B cell (primary cell): ENCODE results near the gene PDCD2L. TPM values are rescaled to one million over a fixed set of nuclear protein-coding genes. Genes with fewer than 3 reads are reported as not detected.

Source experiments
- ATAC-seq: fragments of 200-7000 bp; cut with Tn5 transposase; one replicate; pipeline ENCODE4 v1.10.0; 2021; ENCODE audit warnings: low read depth, mild to moderate bottlenecking, moderate number of reproducible peaks, moderate library complexity
- CTCF ChIA-PET: fragments of 350-600 bp; sonication (Branson Sonifier 250); formaldehyde crosslinking; loops from one replicate; lab custom pipeline; 2021; ENCODE audit warnings: antibody characterized with exemption, inconsistent platforms; lab: Charles Lee
- POLR2A ChIA-PET: fragments of 350-600 bp; sonication (Branson Sonifier 250); formaldehyde crosslinking; loops from one replicate; lab custom pipeline; 2021; ENCODE audit warnings: antibody characterized with exemption; lab: Charles Lee
- DNase-seq: peaks from one replicate; pipeline ENCODE4 v3.0.0; 2013
- H2AFZ ChIP-seq: 2 replicates; pipeline ENCODE4 v1.6.1; 2012; ENCODE audit warnings: mild to moderate bottlenecking, low read depth, low read length; ENCODE audit not compliant: insufficient read depth, poor library complexity, severe bottlenecking
- H3K27ac ChIP-seq, 2 donors: 1 replicate in 1 of 2; 2 replicates in 1 of 2; pipeline ENCODE4 v1.5.1; 2012 to 2013; ENCODE audit warnings: low read length in 2 of 2, mild to moderate bottlenecking in 2 of 2, moderate library complexity in 1 of 2
- H3K27me3 ChIP-seq, 4 experiments: fragments of 200-600 bp in 1 of 4; sonication (generic) in 1 of 4; replicated peaks in 1 of 4; 1 replicate in 2 of 4; 2 replicates in 2 of 4; pipeline versions ENCODE4 v1.6.1 to v1.7.0; 2013 to 2016; ENCODE audit warnings: low read length in 3 of 4, mild to moderate bottlenecking in 2 of 4, mixed read lengths in 1 of 4, moderate library complexity in 1 of 4; ENCODE audit not compliant: insufficient read depth in 4 of 4, control insufficient read depth in 3 of 4; ENCODE audit errors: control extremely low read depth in 1 of 4
- H3K36me3 ChIP-seq, 2 experiments: replicated peaks in 1 of 2; 1 replicate in 1 of 2; 2 replicates in 1 of 2; pipeline versions ENCODE4 v1.6.1 to v1.7.1; 2013; ENCODE audit warnings: low read length in 1 of 2; ENCODE audit not compliant: insufficient read depth in 2 of 2, control insufficient read depth in 1 of 2; ENCODE audit errors: control extremely low read depth in 1 of 2, extremely low read depth in 1 of 2
- H3K4me1 ChIP-seq, 2 donors: fragments of 200-600 bp in 1 of 2; sonication (generic) in 1 of 2; 1 replicate in 1 of 2; 2 replicates in 1 of 2; pipeline versions ENCODE4 v1.5.1 to v1.6.1; 2013 to 2017; ENCODE audit warnings: low read length in 2 of 2; ENCODE audit not compliant: control insufficient read depth in 2 of 2, insufficient read depth in 2 of 2
- H3K4me2 ChIP-seq: replicated peaks from 2 replicates; pipeline ENCODE3; 2012; ENCODE audit warnings: mild to moderate bottlenecking, low read depth, low read length; ENCODE audit not compliant: poor library complexity, severe bottlenecking
- H3K4me3 ChIP-seq, 5 experiments: fragments of 200-600 bp in 1 of 5; sonication (generic) in 1 of 5; 1 replicate in 3 of 5; 2 replicates in 2 of 5; pipeline versions ENCODE4 v1.5.1 to v1.7.0; 2011 to 2016; ENCODE audit warnings: low read length in 4 of 5, mild to moderate bottlenecking in 4 of 5, low read depth in 2 of 5, control low read depth in 1 of 5, moderate library complexity in 1 of 5; ENCODE audit not compliant: insufficient read depth in 1 of 5; ENCODE audit errors: control extremely low read depth in 1 of 5, extremely low read depth in 1 of 5
- H3K79me2 ChIP-seq: fragments of 200-600 bp; sonication (generic); one replicate; pipeline ENCODE4 v1.6.0; 2016; ENCODE audit warnings: low read length; ENCODE audit not compliant: control insufficient read depth, insufficient read depth
- H3K9ac ChIP-seq: fragments of 200-600 bp; sonication (generic); 2 replicates; pipeline ENCODE4 v1.6.1; 2017; ENCODE audit warnings: mild to moderate bottlenecking, low read length, moderate library complexity
- H3K9me3 ChIP-seq, 3 donors: one replicate each; pipeline versions ENCODE4 v1.6.1 to v1.7.1; 2013; ENCODE audit warnings: low read length in 2 of 3; ENCODE audit not compliant: control insufficient read depth in 2 of 3, insufficient read depth in 1 of 3; ENCODE audit errors: control extremely low read depth in 1 of 3
- H4K20me1 ChIP-seq: 2 replicates; pipeline ENCODE4 v1.6.0; 2012; ENCODE audit warnings: mild to moderate bottlenecking, low read length; ENCODE audit not compliant: insufficient read depth, control insufficient read depth, poor library complexity, severe bottlenecking
- H3K27ac Mint-ChIP-seq: one replicate; pipeline ENCODE4 v1.8.0; 2021; ENCODE audit warnings: mixed read lengths
- H3K27me3 Mint-ChIP-seq: one replicate; pipeline ENCODE4 v1.8.0; 2021; ENCODE audit warnings: mixed read lengths
- H3K4me1 Mint-ChIP-seq: one replicate; pipeline ENCODE4 v1.8.0; 2021; ENCODE audit warnings: mixed read lengths
- H3K4me3 Mint-ChIP-seq: one replicate; pipeline ENCODE4 v1.8.0; 2021; ENCODE audit warnings: mixed read lengths
- H3K9me3 Mint-ChIP-seq: one replicate; pipeline ENCODE4 v1.8.0; 2022; ENCODE audit warnings: mixed read lengths; ENCODE audit not compliant: insufficient read depth
- CTCF ChIP-seq: fragments of 200-600 bp; IDR thresholded peaks from one replicate; pipeline ENCODE4 v1.8.0; 2022; ENCODE audit warnings: antibody characterized with exemption, mild to moderate bottlenecking
- EZH2 ChIP-seq: IDR thresholded peaks from 2 replicates; pipeline ENCODE4 v1.6.1; 2012; ENCODE audit warnings: borderline replicate concordance, low read depth, mild to moderate bottlenecking, moderate library complexity, low read length; ENCODE audit not compliant: insufficient read depth, poor library complexity, severe bottlenecking
- WGBS: methylation state at CpG from one replicate; pipeline ENCODE4 v1.1.5; 2013; ENCODE audit warnings: missing lambda C conversion rate; ENCODE audit not compliant: insufficient coverage; 5-methylcytosine and 5-hydroxymethylcytosine counted together
- intact Hi-C: fragments of 100-400 bp; cut with micrococcal nuclease; formaldehyde crosslinking; loops from one replicate; pipeline ENCODE4 v1.10.0; 2022
- polyA plus RNA-seq: library from polyadenylated mRNA; depleted of rRNA; stranded (reverse); fragments of >200 nt; gene quantifications from 2 replicates; pipeline ENCODE4 v1.2.3, GENCODE V29; 2012
- total RNA-seq, 2 donors: library from RNA; stranded (reverse); fragments of 120-200 nt in 1 of 2; gene quantifications; 1 replicate in 1 of 2; 2 replicates in 1 of 2; pipeline versions ENCODE4 v1.2.3 to v1.2.4, GENCODE V29; 2013 to 2022

PDCD2L gene
- total and polyA plus RNA-seq, 2 donors (not counting 1 experiment from before 2014, with no cell fraction given): 11.3 to 16.7 TPM

GRCh38 chr19:34429553-34429952 lies 25.4 kb downstream of the PDCD2L start:
- WGBS: 73% methylated on average over 9 of the region's 9 CpGs
- ATAC-seq (no peak), DNase-seq (no peak)
- H3K79me2 ChIP-seq: peaks cover 71% of the 10 kb centered on the region
- H4K20me1 ChIP-seq: peaks cover 63% of the 10 kb centered on the region
- intact Hi-C loops: loop anchor here (2.0 kb wide), 1 partner anchor 257 kb away; the partner anchor contains the start of gene LSM14A
- peaks cover 37% of the 10 kb centered on the region for H3K4me1 Mint-ChIP-seq
- H3K9me3 ChIP-seq: no peaks in the 10 kb centered on the region
- peak overlapping the region in 4 of 5 experiments; percentile 70 to 93 (median 80) for H3K4me3 ChIP-seq
- no peak overlapping the region for H3K27ac Mint-ChIP-seq
- POLR2A ChIA-PET: interaction anchor here (0.5 kb wide), 1 partner anchor 21 kb away, joined by 3 read pairs; no protein-coding TSS in a partner anchor
- CTCF ChIA-PET: interaction anchor here (1.3 to 1.5 kb wide), 2 partner anchors 14 to 71 kb away, joined by 4 to 9 read pairs; no protein-coding TSS in a partner anchor
- H3K4me2 ChIP-seq: peak overlapping the region; percentile 93
- peaks cover 0 to 17% of the 10 kb centered on the region in 2 experiments for H3K36me3 ChIP-seq
- H3K9me3 Mint-ChIP-seq: no peaks in the 10 kb centered on the region
- no peak overlapping the region for H3K27ac ChIP-seq
- H3K9ac ChIP-seq: peak overlapping the region; percentile 86
- peaks cover 22 to 24% of the 10 kb centered on the region in 2 donors for H3K4me1 ChIP-seq
- H2AFZ ChIP-seq: no peak overlapping the region
- H3K4me3 Mint-ChIP-seq: peak overlapping the region; percentile 98
- TF ChIP-seq CTCF: no peak
- TF ChIP-seq EZH2: no peak
- H3K27me3 Mint-ChIP-seq: no peaks in the 10 kb centered on the region
- H3K27me3 ChIP-seq: no peaks in the 10 kb centered on the region
